H9 (cell line): Measurements from ENCODE around the gene CKLF. TPM values are rescaled to one million over a fixed set of nuclear protein-coding genes. Genes with fewer than 3 reads are reported as not detected.

Source experiments
- DNase-seq: peaks from one replicate; pipeline ENCODE4 v3.0.0-alpha.2; 2017
- H2AFZ ChIP-seq: one replicate; pipeline ENCODE4 v1.6.1; 2013; ENCODE audit warnings: mild to moderate bottlenecking, low read length, control low read depth, moderate library complexity
- H2AK5ac ChIP-seq: 2 replicates; pipeline ENCODE4 v1.6.1; 2013; ENCODE audit warnings: low read length, control low read depth, mixed read lengths; ENCODE audit not compliant: insufficient read length
- H2BK120ac ChIP-seq: one replicate; pipeline ENCODE4 v1.6.1; 2013; ENCODE audit warnings: low read depth, mild to moderate bottlenecking, low read length, control low read depth, inconsistent platforms; ENCODE audit not compliant: poor library complexity, severe bottlenecking
- H2BK12ac ChIP-seq: 2 replicates; pipeline ENCODE4 v1.6.1; 2013; ENCODE audit warnings: low read length, control low read depth, mixed read lengths, low read depth; ENCODE audit not compliant: insufficient read length
- H2BK15ac ChIP-seq: 2 replicates; pipeline ENCODE4 v1.6.1; 2013; ENCODE audit warnings: low read depth, low read length, control low read depth
- H2BK20ac ChIP-seq: one replicate; pipeline ENCODE4 v1.6.1; 2013; ENCODE audit warnings: low read depth, mild to moderate bottlenecking, low read length, control low read depth, inconsistent platforms; ENCODE audit not compliant: poor library complexity, severe bottlenecking
- H2BK5ac ChIP-seq: 2 replicates; pipeline ENCODE4 v1.6.1; 2013; ENCODE audit warnings: low read length, control low read depth, mixed read lengths; ENCODE audit not compliant: insufficient read length
- H3K14ac ChIP-seq: 2 replicates; pipeline ENCODE4 v1.6.1; 2013; ENCODE audit warnings: low read length, control low read depth; ENCODE audit not compliant: insufficient read depth
- H3K18ac ChIP-seq: 2 replicates; pipeline ENCODE4 v1.6.1; 2013; ENCODE audit warnings: low read depth, mild to moderate bottlenecking, mixed read lengths, low read length, control low read depth; ENCODE audit not compliant: insufficient read length
- H3K23ac ChIP-seq: 2 replicates; pipeline ENCODE4 v1.6.1; 2013; ENCODE audit warnings: low read length, control low read depth, mixed read lengths, low read depth; ENCODE audit not compliant: insufficient read length
- H3K23me2 ChIP-seq: 2 replicates; pipeline ENCODE4 v1.6.1; 2013; ENCODE audit warnings: low read depth, mild to moderate bottlenecking, mixed read lengths, low read length, control low read depth; ENCODE audit not compliant: insufficient read length, poor library complexity, severe bottlenecking
- H3K27ac ChIP-seq: 2 replicates; pipeline ENCODE4 v1.5.1; 2013; ENCODE audit warnings: low read length, control low read depth, mixed read lengths, low read depth; ENCODE audit not compliant: insufficient read length
- H3K27me3 ChIP-seq: 2 replicates; pipeline ENCODE4 v1.6.1; 2013; ENCODE audit warnings: low read length, control low read depth, inconsistent platforms; ENCODE audit not compliant: insufficient read depth
- H3K4ac ChIP-seq: 2 replicates; pipeline ENCODE4 v1.6.1; 2013; ENCODE audit warnings: low read depth, mild to moderate bottlenecking, control low read depth, inconsistent platforms, low read length, moderate library complexity
- H3K4me1 ChIP-seq: 2 replicates; pipeline ENCODE4 v1.6.1; 2013; ENCODE audit warnings: low read length, control low read depth, inconsistent platforms; ENCODE audit not compliant: insufficient read depth
- H3K4me2 ChIP-seq: 2 replicates; pipeline ENCODE4 v1.6.1; 2013; ENCODE audit warnings: low read length, control low read depth, mixed read lengths; ENCODE audit not compliant: insufficient read length, insufficient read depth
- H3K56ac ChIP-seq: 2 replicates; pipeline ENCODE4 v1.6.1; 2013; ENCODE audit warnings: low read depth, mild to moderate bottlenecking, mixed read lengths, low read length, control low read depth; ENCODE audit not compliant: insufficient read length
- H3K79me1 ChIP-seq: 2 replicates; pipeline ENCODE4 v1.6.1; 2013; ENCODE audit warnings: low read depth, mild to moderate bottlenecking, moderate library complexity, low read length, control low read depth, inconsistent platforms; ENCODE audit not compliant: insufficient read depth, poor library complexity, severe bottlenecking
- H3K79me2 ChIP-seq: 2 replicates; pipeline ENCODE4 v1.6.1; 2013; ENCODE audit warnings: low read length, control low read depth, inconsistent platforms; ENCODE audit not compliant: insufficient read depth
- H3K9ac ChIP-seq: 2 replicates; pipeline ENCODE4 v1.6.1; 2013; ENCODE audit warnings: low read length, control low read depth, mixed read lengths; ENCODE audit not compliant: insufficient read length; ENCODE audit errors: extremely low read depth
- H3K9me3 ChIP-seq: one replicate; pipeline ENCODE4 v1.6.1; 2013; ENCODE audit warnings: low read depth, low read length, inconsistent platforms; ENCODE audit not compliant: control insufficient read depth
- H3T11ph ChIP-seq: one replicate; pipeline ENCODE4 v1.6.1; 2013; ENCODE audit warnings: mild to moderate bottlenecking, low read length, control low read depth, inconsistent platforms
- H4K20me1 ChIP-seq: one replicate; pipeline ENCODE4 v1.6.1; 2013; ENCODE audit not compliant: control insufficient read depth, insufficient read length, insufficient read depth
- H4K5ac ChIP-seq: 2 replicates; pipeline ENCODE4 v1.6.1; 2013; ENCODE audit warnings: low read depth, mild to moderate bottlenecking, mixed read lengths, low read length, control low read depth; ENCODE audit not compliant: insufficient read length
- H4K8ac ChIP-seq: replicated peaks from 2 replicates; pipeline ENCODE4 v1.6.1; 2013; ENCODE audit warnings: low read length, control low read depth, mixed read lengths, low read depth; ENCODE audit not compliant: insufficient read length
- H4K91ac ChIP-seq: 2 replicates; pipeline ENCODE4 v1.6.1; 2013; ENCODE audit warnings: low read depth, mild to moderate bottlenecking, moderate library complexity, mixed read lengths, low read length, control low read depth; ENCODE audit not compliant: insufficient read length
- H3K27ac Mint-ChIP-seq, 3 experiments: 2 replicates in 2 of 3; 3 replicates in 1 of 3; pipeline ENCODE4 v1.8.0; 2020 to 2021; ENCODE audit warnings: mixed read lengths in 3 of 3, mild to moderate bottlenecking in 1 of 3, moderate library complexity in 1 of 3
- H3K27me3 Mint-ChIP-seq: 2 replicates; pipeline ENCODE4 v1.8.0; 2021; ENCODE audit warnings: low read depth, mild to moderate bottlenecking, moderate library complexity, mixed read lengths
- H3K36me3 Mint-ChIP-seq, 3 experiments: 2 replicates in 2 of 3; 3 replicates in 1 of 3; pipeline ENCODE4 v1.8.0; 2020 to 2021; ENCODE audit warnings: low read depth in 3 of 3, mixed read lengths in 3 of 3; ENCODE audit not compliant: insufficient read depth in 1 of 3
- H3K4me1 Mint-ChIP-seq, 2 experiments: 2 replicates each; pipeline ENCODE4 v1.8.0; 2020; ENCODE audit warnings: mixed read lengths in 2 of 2
- H3K4me3 Mint-ChIP-seq, 2 experiments: 2 replicates in 1 of 2; 3 replicates in 1 of 2; pipeline ENCODE4 v1.8.0; 2020 to 2021; ENCODE audit warnings: mild to moderate bottlenecking in 2 of 2, mixed read lengths in 2 of 2, moderate library complexity in 1 of 2
- H3K9me3 Mint-ChIP-seq, 2 experiments: 2 replicates in 1 of 2; 3 replicates in 1 of 2; pipeline ENCODE4 v1.8.0; 2020; ENCODE audit warnings: mild to moderate bottlenecking in 2 of 2, mixed read lengths in 2 of 2, moderate library complexity in 1 of 2
- WGBS: extraction: QIAGEN DNeasy Blood & Tissue Kit; methylation state at CpG from one replicate; pipeline ENCODE4 v1.1.7; 2013; ENCODE audit warnings: missing lambda C conversion rate, low lambda C conversion rate, mixed read lengths; ENCODE audit not compliant: insufficient read length; ENCODE audit errors: extremely low coverage; 5-methylcytosine and 5-hydroxymethylcytosine counted together
- total RNA-seq: library from RNA; stranded (reverse); gene quantifications from 2 replicates; pipeline ENCODE4 v1.2.1, GENCODE V29; 2021
- TF ChIP-seq, protein P1 (sequence below): fragments of 200-600 bp; sonication (generic); conservative IDR thresholded peaks from 3 replicates; pipeline ENCODE4 v1.8.0; 2021; ENCODE audit warnings: antibody characterized with exemption, mild to moderate bottlenecking

CKLF gene
- total RNA-seq, 1 experiment from 2014 or later: 23.1 TPM

DNA sequence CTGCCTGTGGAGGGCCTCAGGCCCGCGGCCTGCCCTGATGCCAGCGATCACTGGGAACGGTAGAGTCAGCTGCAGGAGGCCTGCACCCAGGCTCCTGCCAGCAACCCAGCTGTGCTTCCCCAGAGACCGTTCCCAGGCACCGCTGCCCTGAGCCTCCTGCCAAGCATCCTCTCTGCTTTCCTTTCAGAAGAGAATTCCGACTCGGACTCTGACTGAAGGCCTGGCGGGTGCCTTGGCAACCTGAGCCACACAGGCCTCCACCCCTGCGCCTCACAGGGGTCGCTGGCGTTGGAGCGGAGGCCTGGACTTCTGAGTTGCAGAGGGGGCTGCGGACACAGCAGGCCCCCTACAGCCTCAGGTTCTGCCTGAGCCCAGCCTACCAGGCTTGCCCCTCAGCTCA, 60.0 kb downstream of the CKLF start:
- H2BK20ac ChIP-seq: no peak overlapping the region
- DNase-seq: no peak
- H3K23ac ChIP-seq: no peak overlapping the region
- no peak overlapping the region for H2AFZ ChIP-seq
- H3K79me1 ChIP-seq: no peaks in the 10 kb centered on the region
- no peaks in the 10 kb centered on the region for H4K20me1 ChIP-seq
- no peaks in the 10 kb centered on the region for H3K23me2 ChIP-seq
- TF ChIP-seq, protein P1, sequence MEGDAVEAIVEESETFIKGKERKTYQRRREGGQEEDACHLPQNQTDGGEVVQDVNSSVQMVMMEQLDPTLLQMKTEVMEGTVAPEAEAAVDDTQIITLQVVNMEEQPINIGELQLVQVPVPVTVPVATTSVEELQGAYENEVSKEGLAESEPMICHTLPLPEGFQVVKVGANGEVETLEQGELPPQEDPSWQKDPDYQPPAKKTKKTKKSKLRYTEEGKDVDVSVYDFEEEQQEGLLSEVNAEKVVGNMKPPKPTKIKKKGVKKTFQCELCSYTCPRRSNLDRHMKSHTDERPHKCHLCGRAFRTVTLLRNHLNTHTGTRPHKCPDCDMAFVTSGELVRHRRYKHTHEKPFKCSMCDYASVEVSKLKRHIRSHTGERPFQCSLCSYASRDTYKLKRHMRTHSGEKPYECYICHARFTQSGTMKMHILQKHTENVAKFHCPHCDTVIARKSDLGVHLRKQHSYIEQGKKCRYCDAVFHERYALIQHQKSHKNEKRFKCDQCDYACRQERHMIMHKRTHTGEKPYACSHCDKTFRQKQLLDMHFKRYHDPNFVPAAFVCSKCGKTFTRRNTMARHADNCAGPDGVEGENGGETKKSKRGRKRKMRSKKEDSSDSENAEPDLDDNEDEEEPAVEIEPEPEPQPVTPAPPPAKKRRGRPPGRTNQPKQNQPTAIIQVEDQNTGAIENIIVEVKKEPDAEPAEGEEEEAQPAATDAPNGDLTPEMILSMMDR: no peak
- H3T11ph ChIP-seq: no peak overlapping the region
- no peak overlapping the region for H3K56ac ChIP-seq
- no CpG with 5 or more reads among the region's 14 CpGs for WGBS
- peaks cover 40 to 67% (median 67%) of the 10 kb centered on the region in 3 experiments for H3K36me3 Mint-ChIP-seq
- H3K79me2 ChIP-seq: no peaks in the 10 kb centered on the region
- H3K4ac ChIP-seq: no peak overlapping the region
- H3K27me3 ChIP-seq: no peaks in the 10 kb centered on the region
- no peaks in the 10 kb centered on the region; a peak in 1 of 5 replicates for H3K9me3 Mint-ChIP-seq
- H3K18ac ChIP-seq: no peak overlapping the region
- no peak overlapping the region for H4K8ac ChIP-seq
- H2AK5ac ChIP-seq: no peak overlapping the region
- H2BK15ac ChIP-seq: no peak overlapping the region
- no peak overlapping the region for H3K27ac ChIP-seq
- no peak overlapping the region for H3K9ac ChIP-seq
- H3K4me3 Mint-ChIP-seq: no peak overlapping the region
- H3K9me3 ChIP-seq: no peaks in the 10 kb centered on the region
- no peak overlapping the region for H4K91ac ChIP-seq
- H2BK120ac ChIP-seq: no peak overlapping the region
- H2BK12ac ChIP-seq: no peak overlapping the region
- H4K5ac ChIP-seq: no peak overlapping the region
- H2BK5ac ChIP-seq: no peak overlapping the region
- no peak overlapping the region for H3K4me2 ChIP-seq
- H3K27ac Mint-ChIP-seq: 0 out of 7 replicates have a peak overlapping the region, but pooled peaks of 1 of the 3 experiments have one; percentile 52
- no peak overlapping the region for H3K14ac ChIP-seq
- H3K27me3 Mint-ChIP-seq: no peaks in the 10 kb centered on the region; the same call in none of the 2 replicates
- H3K4me1 Mint-ChIP-seq: peaks cover 31 to 41% of the 10 kb centered on the region in 2 experiments
- H3K4me1 ChIP-seq: peaks cover 5% of the 10 kb centered on the region; the same call in 1 of the 2 replicates
